Bladder microvascular endothelial cell (primary cell): Measurements from ENCODE around the gene ITPA. TPM values are rescaled to one million over a fixed set of nuclear protein-coding genes. Genes with fewer than 3 reads are reported as not detected.

Source experiments
- total RNA-seq: library from RNA; depleted of rRNA; stranded (reverse); fragments of >200 nt; gene quantifications from 2 replicates; pipeline ENCODE4 v1.2.3, GENCODE V29; 2014

The ITPA gene
- total RNA-seq, result 27.1 and 34.5 TPM in 2 replicates

DNA sequence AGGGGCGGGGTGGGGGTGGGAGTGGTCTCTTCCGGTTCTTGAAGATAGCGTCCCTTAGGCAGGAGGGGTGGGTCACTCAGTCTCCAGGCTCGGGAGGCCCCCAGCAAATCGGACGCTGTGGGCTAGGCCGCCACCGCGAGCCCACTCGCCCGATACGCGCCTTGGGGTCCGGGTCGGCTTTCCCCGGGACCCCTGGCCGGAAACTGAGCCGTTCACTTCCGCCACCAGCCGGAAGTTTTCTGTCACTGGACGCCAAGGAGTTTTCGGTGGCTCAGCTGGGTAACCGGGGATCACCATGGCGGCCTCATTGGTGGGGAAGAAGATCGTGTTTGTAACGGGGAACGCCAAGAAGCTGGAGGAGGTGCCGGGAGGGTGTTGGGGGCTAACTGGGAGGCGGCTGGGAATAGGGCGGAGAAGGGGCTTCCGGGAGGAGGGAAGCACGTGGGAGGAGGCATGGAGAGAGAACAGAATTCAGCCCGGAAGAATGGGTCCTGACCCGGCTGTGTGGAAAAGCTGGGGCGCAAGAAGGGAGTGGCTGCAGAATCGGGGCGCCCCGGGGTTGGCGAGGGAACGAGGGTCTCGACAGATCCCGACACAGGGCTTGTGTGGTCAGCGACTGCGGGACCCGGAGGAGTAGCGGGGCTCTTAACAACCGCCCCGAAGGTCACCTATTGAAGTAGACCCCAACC, at the start of gene ITPA:
Gene ITPA, plus strand, starts transcription at position 242 of the 689 bp plus-strand sequence. Its CDS starts 54 bp downstream, at position 296.

DNA sequence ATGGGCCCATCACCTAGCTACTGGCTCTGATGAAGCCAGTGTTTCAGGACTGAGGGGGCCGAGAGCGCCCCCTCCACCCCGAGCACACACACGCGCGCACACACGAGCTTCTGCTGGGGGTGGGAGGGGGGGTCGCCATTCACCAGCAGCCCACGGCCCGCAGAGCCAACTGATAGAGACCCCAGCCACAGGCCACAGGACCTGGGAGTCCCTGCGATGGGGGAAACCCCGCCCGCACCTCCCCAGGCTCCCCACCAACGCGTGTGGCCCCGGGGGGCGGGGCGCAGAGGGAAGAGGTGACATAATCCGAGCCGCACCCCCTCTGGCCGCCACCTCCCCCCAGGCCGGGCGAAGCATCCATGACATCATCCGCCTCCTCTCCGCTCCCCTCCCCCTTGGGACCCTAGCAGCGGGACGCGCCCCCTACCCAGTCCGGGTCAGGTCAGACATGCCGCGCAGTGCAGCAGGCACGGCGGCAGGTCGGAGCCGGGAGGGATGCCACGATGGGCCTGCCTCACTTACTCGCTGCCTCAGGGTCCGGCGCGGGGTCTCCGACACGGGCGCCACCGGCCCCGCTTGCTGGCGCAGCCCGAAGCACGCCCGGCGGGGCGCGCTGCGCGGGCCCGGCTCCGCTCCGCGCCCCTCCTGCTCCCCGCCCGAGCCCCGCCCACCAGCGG, 36.2 kb upstream of the ITPA start, which contains the start of gene LZTS3:
Gene LZTS3, minus strand, starts transcription at position 617 of the 677 bp plus-strand sequence. CDS start 6,386 bp downstream, outside the sequence.

DNA sequence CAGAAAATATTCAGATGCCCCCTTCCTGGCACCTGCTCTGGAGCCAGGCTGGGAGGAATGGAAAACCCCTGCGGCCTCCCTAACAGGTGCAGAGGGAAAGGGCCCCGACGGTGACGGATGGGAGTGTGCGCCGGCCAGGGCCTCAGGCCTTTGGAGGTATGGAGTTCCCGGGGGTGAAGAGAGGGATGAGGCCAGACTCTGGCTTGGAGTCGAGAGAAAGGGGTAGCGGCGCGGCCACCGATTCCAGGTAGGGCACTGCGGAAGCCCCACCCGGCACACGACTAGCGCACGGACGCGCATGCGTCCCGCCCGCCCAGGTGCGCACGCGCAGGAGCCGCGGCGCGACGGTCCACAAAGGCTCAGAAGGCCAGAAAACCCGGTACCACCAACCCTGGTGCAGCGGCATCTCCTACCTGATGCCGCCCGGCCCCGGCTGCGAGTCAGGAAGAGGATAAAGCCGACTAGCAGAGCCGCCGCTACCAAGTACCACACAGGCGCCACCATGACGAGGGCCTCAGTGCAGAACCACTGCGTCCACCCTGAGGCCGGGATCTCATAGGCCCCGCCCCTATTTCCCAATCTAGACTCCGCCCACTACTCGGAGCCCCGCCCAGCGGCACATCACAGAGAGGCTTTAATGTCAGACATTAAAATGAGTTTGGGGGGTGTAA, 5.0 kb upstream of the ITPA start, which contains the start of gene DDRGK1:
Gene DDRGK1, minus strand, starts transcription at position 559 of the 671 bp plus-strand sequence. Its CDS starts 55 bp downstream, at position 504.

DNA sequence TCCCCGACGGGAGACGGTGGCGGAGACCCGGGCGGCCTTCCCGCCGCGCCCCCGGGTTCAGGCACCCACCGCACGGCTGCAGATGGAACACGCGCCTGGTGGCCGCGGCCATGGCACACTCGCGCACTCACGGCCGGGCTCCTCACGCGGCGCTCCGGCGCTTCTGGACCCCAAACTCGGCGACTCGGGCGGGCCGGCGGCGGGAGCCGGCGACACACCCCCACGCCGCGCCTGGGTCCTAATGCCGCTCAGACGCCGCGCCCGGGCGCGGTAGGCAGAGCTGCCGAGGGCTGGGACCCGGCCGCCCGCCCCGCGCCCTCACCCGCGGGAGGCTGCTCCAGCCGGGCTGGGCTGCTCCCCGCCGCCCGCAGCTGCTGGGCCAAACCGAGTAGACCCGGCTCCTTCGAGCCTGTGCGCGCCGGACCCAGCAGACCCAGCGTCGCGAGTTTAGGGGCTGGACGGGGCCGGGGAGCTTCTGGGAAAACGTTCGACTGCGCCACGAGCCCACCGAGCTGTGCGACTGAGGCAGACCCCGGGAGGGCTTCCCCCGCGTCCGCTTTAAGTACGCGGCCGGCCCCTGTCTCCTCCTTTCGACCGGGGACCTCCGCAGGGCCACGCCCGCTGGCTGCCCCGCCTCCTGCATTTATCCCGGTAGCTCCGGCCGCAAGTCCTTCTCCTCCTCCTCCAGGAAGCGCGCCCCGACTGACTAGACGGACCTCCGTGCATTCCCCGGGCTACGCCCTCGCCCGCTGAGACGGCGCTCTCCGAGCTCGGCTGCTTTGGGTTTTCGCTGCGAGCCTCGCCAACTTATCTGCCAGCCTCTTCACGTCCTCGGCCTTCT, 29.9 kb downstream of the ITPA start, which contains the start of gene SLC4A11:
Gene SLC4A11, minus strand, starts transcription at position 165 of the 841 bp plus-strand sequence. Its CDS starts 53 bp downstream, at position 112.

Other genes with a start within 250 kb of the ITPA start
- gene GNRH2, start 165.9 kb upstream of the ITPA start, total RNA-seq, result 0.25 TPM in 1 of 2 replicates, not detected in the other
- 36.4 and 36.6 TPM in 2 replicates for gene MRPS26, start 163.4 kb upstream of the ITPA start, total RNA-seq
- not detected in 2 replicates for gene OXT, start 137.9 kb upstream of the ITPA start, total RNA-seq
- gene AVP, start 124.8 kb upstream of the ITPA start, total RNA-seq, result not detected in 2 replicates
- 10.7 and 22.8 TPM in 2 replicates for gene FASTKD5, start 49.6 kb upstream of the ITPA start, total RNA-seq
- gene UBOX5, start 49.6 kb upstream of the ITPA start, total RNA-seq, result 1.6 and 2.5 TPM in 2 replicates
- 3.4 and 13.7 TPM in 2 replicates for gene LZTS3, start 35.9 kb upstream of the ITPA start, total RNA-seq
- 25.9 and 45.1 TPM in 2 replicates for gene DDRGK1, start 4.8 kb upstream of the ITPA start, total RNA-seq
- gene SLC4A11, start 29.7 kb downstream of the ITPA start, total RNA-seq, result 1.3 and 28.9 TPM in 2 replicates
- 11.0 and 20.0 TPM in 2 replicates for gene DNAAF9, start 198.2 kb downstream of the ITPA start, total RNA-seq